Mesodermal cell (in vitro differentiated cells): Measurements from ENCODE around the gene USP6.
"Not testable (repeated sequence)": the region's sequence is repeated elsewhere in the genome, so short reads cannot be mapped to it uniquely, and the experiment has no call there.

Source experiments
- H3K27ac ChIP-seq: 2 replicates; pipeline ENCODE4 v1.7.0; 2013; ENCODE audit warnings: mild to moderate bottlenecking, low read depth, low read length, moderate library complexity; ENCODE audit not compliant: severe bottlenecking
- H3K36me3 ChIP-seq: 2 replicates; pipeline ENCODE4 v1.7.1; 2013; ENCODE audit warnings: mild to moderate bottlenecking, low read length, moderate library complexity; ENCODE audit not compliant: control insufficient read depth, insufficient read depth
- H3K4me1 ChIP-seq: one replicate; pipeline ENCODE4 v1.7.1; 2013; ENCODE audit warnings: mild to moderate bottlenecking, low read length; ENCODE audit not compliant: insufficient read depth, control insufficient read depth, poor library complexity, severe bottlenecking
- H3K4me3 ChIP-seq: 2 replicates; pipeline ENCODE4 v1.7.0; 2013; ENCODE audit warnings: low read length, control low read depth, mild to moderate bottlenecking; ENCODE audit not compliant: insufficient read depth, poor library complexity, severe bottlenecking; ENCODE audit errors: extremely low read depth
- H3K9me3 ChIP-seq: 2 replicates; pipeline ENCODE4 v1.7.1; 2013; ENCODE audit warnings: mild to moderate bottlenecking, low read length, moderate library complexity; ENCODE audit not compliant: control insufficient read depth
- WGBS, 2 experiments: methylation state at CpG; one replicate each; pipeline ENCODE4 v1.1.5; 2013; ENCODE audit warnings: missing lambda C conversion rate in 2 of 2; ENCODE audit not compliant: insufficient coverage in 2 of 2; 5-methylcytosine and 5-hydroxymethylcytosine counted together

Gene USP6

GRCh38 chr17:5122586-5123342 is 6.9 kb downstream of the USP6 start:
- Histone ChIP-seq H3K27ac (no peak overlapping the region), H3K9me3 (peaks cover 7% of the 10 kb centered on the region), H3K4me3 (peak overlapping the region; percentile 43), H3K36me3 (no peaks in the 10 kb centered on the region), H3K4me1 (no peaks in the 10 kb centered on the region)
- 10 to 15% methylated on average over 56 to 67 of the region's 75 CpGs for WGBS, 2 experiments

- Histone ChIP-seq H3K27ac (no peak overlapping the region), H3K9me3 (peaks cover 7% of the 10 kb centered on the region), H3K36me3 (no peaks in the 10 kb centered on the region), H3K4me3 (no peak overlapping the region), H3K4me1 (no peaks in the 10 kb centered on the region)
- 85 to 88% methylated on average over 47 to 50 of the region's 53 CpGs for WGBS, 2 experiments
Observed at GRCh38 chr17:5123343-5124124, 7.7 kb downstream of the USP6 start.

GRCh38 chr17:5124125-5124760 is 8.4 kb downstream of the USP6 start:
- H3K9me3 ChIP-seq, H3K36me3 ChIP-seq, H3K4me1 ChIP-seq, H3K4me3 ChIP-seq, H3K27ac ChIP-seq: not testable (repeated sequence)
- WGBS, 2 experiments: 86 to 95% methylated on average over 2 to 3 of the region's 5 CpGs

GRCh38 chr17:5124896-5125295 is 9.1 kb downstream of the USP6 start:
- WGBS, 2 experiments: 69 to 84% methylated on average over 5 to 6 of the region's 7 CpGs
- not testable (repeated sequence) for H3K36me3 ChIP-seq, H3K4me3 ChIP-seq, H3K27ac ChIP-seq, H3K9me3 ChIP-seq, H3K4me1 ChIP-seq

- WGBS, 2 experiments: 96 to 97% methylated on average over 6 to 8 of the region's 17 CpGs
Observed at GRCh38 chr17:5126719-5127488, 11.1 kb downstream of the USP6 start.

GRCh38 chr17:5127910-5128309 is 12.1 kb downstream of the USP6 start:
- Histone ChIP-seq H3K27ac (no peak overlapping the region), H3K9me3 (no peaks in the 10 kb centered on the region), H3K4me1 (no peaks in the 10 kb centered on the region), H3K4me3 (no peak overlapping the region), H3K36me3 (no peaks in the 10 kb centered on the region)
- 91 to 98% methylated on average over 3 to 4 of the region's 4 CpGs for WGBS, 2 experiments

More at GRCh38 chr17:5126719-5127488, 11.1 kb downstream of the USP6 start:
- Histone ChIP-seq H3K27ac (no peak overlapping the region), H3K4me1 (no peaks in the 10 kb centered on the region), H3K36me3 (no peaks in the 10 kb centered on the region), H3K9me3 (no peaks in the 10 kb centered on the region), H3K4me3 (no peak overlapping the region)

- not testable (repeated sequence) for H3K27ac ChIP-seq, H3K36me3 ChIP-seq, H3K4me3 ChIP-seq, H3K4me1 ChIP-seq, H3K9me3 ChIP-seq
- WGBS, 2 experiments: 85 to 94% methylated on average over 4 to 5 of the region's 8 CpGs
Observed at GRCh38 chr17:5128387-5128786, 12.6 kb downstream of the USP6 start.

GRCh38 chr17:5128905-5129535 is 13.2 kb downstream of the USP6 start:
- Histone ChIP-seq H3K9me3 (no peaks in the 10 kb centered on the region), H3K27ac (no peak overlapping the region)
- 98 to 99% methylated on average over 10 of the region's 11 CpGs for WGBS, 2 experiments

GRCh38 chr17:5129770-5130169 is 13.9 kb downstream of the USP6 start:
- H3K27ac ChIP-seq, H3K4me1 ChIP-seq, H3K4me3 ChIP-seq, H3K36me3 ChIP-seq, H3K9me3 ChIP-seq: not testable (repeated sequence)
- WGBS, 2 experiments: 93 to 97% methylated on average over 7 to 8 of the region's 8 CpGs

More at GRCh38 chr17:5128905-5129535, 13.2 kb downstream of the USP6 start:
- Histone ChIP-seq H3K4me1 (no peaks in the 10 kb centered on the region), H3K4me3 (no peak overlapping the region), H3K36me3 (no peaks in the 10 kb centered on the region)

GRCh38 chr17:5130261-5130660 is 14.4 kb downstream of the USP6 start:
- WGBS, 2 experiments: 89% methylated on average over 8 of the region's 10 CpGs

More at GRCh38 chr17:5130261-5130660, 14.4 kb downstream of the USP6 start:
- not testable (repeated sequence) for H3K27ac ChIP-seq, H3K36me3 ChIP-seq, H3K9me3 ChIP-seq, H3K4me3 ChIP-seq, H3K4me1 ChIP-seq
